Loucy (cell line): ENCODE results near the gene PLA2G2C.

Experiments
- H2AFZ ChIP-seq: fragments of 200-600 bp; sonication (generic); 2 replicates; pipeline ENCODE4 v1.6.0; 2016; ENCODE audit warnings: antibody characterized with exemption, mild to moderate bottlenecking, low read length, moderate library complexity
- H3F3A ChIP-seq: fragments of 200-600 bp; 2 replicates; pipeline ENCODE4 v1.6.0; 2016; ENCODE audit warnings: antibody characterized with exemption, low read depth, mild to moderate bottlenecking
- H3K27me3 ChIP-seq: fragments of 200-600 bp; sonication (generic); 2 replicates; pipeline ENCODE4 v1.6.1; 2014; ENCODE audit warnings: low read length, mild to moderate bottlenecking; ENCODE audit not compliant: insufficient read depth, poor library complexity, severe bottlenecking
- H3K36me3 ChIP-seq: fragments of 200-600 bp; sonication (generic); 2 replicates; pipeline ENCODE4 v1.6.1; 2016; ENCODE audit warnings: low read length; ENCODE audit not compliant: insufficient read depth
- H3K4me1 ChIP-seq: fragments of 200-600 bp; sonication (generic); 2 replicates; pipeline ENCODE4 v1.5.1; 2014; ENCODE audit warnings: low read length, mild to moderate bottlenecking; ENCODE audit not compliant: insufficient read depth, poor library complexity, severe bottlenecking
- H3K4me2 ChIP-seq: fragments of 200-600 bp; sonication (generic); 2 replicates; pipeline ENCODE4 v1.6.0; 2014; ENCODE audit warnings: antibody characterized with exemption, low read length, low read depth, mild to moderate bottlenecking; ENCODE audit not compliant: poor library complexity, severe bottlenecking
- H3K4me3 ChIP-seq: fragments of 200-600 bp; sonication (generic); 2 replicates; pipeline ENCODE4 v1.5.1; 2014; ENCODE audit warnings: low read length, mild to moderate bottlenecking, mixed read lengths; ENCODE audit not compliant: poor library complexity, severe bottlenecking
- H3K79me2 ChIP-seq: fragments of 200-600 bp; sonication (generic); 2 replicates; pipeline ENCODE4 v1.6.1; 2014; ENCODE audit warnings: low read length; ENCODE audit not compliant: insufficient read depth
- H3K9ac ChIP-seq: fragments of 200-600 bp; sonication (generic); 2 replicates; pipeline ENCODE4 v1.6.0; 2014; ENCODE audit warnings: mild to moderate bottlenecking, low read depth, low read length, moderate library complexity; ENCODE audit not compliant: poor library complexity, severe bottlenecking
- H3K9me2 ChIP-seq: fragments of 200-600 bp; sonication (generic); replicated peaks from 2 replicates; pipeline ENCODE4 v1.6.1; 2016; ENCODE audit warnings: low read depth, low read length, mixed read lengths
- H3K9me3 ChIP-seq: fragments of 200-600 bp; sonication (generic); 2 replicates; pipeline ENCODE4 v1.6.1; 2014; ENCODE audit warnings: mild to moderate bottlenecking, antibody characterized with exemption, low read length, low read depth; ENCODE audit not compliant: insufficient read depth
- H4K20me1 ChIP-seq: fragments of 200-600 bp; sonication (generic); 2 replicates; pipeline ENCODE4 v1.6.0; 2014; ENCODE audit warnings: antibody characterized with exemption, low read length, mild to moderate bottlenecking; ENCODE audit not compliant: insufficient read depth, poor library complexity, severe bottlenecking
- CTCF ChIP-seq: fragments of 200-600 bp; sonication (generic); conservative IDR thresholded peaks from 2 replicates; pipeline ENCODE4 v1.5.1; 2014; ENCODE audit warnings: mild to moderate bottlenecking, antibody characterized with exemption, low read length
- EZH2phosphoT487 ChIP-seq: fragments of 200-600 bp; IDR thresholded peaks from 2 replicates; pipeline ENCODE4 v1.6.1; 2018; ENCODE audit warnings: antibody characterized with exemption, mild to moderate bottlenecking, moderate library complexity, borderline replicate concordance

PLA2G2C gene

GRCh38 chr1:20194224-20194623 lies 7.9 kb upstream of the PLA2G2C start:
- H3K4me2 ChIP-seq = no peak overlapping the region
- H2AFZ ChIP-seq = no peak overlapping the region
- H3K9me3 ChIP-seq = no peaks in the 10 kb centered on the region
- H3K4me1 ChIP-seq = no peaks in the 10 kb centered on the region
- no peaks in the 10 kb centered on the region for H3K79me2 ChIP-seq
- H3K27me3 ChIP-seq = no peaks in the 10 kb centered on the region
- no peaks in the 10 kb centered on the region for H4K20me1 ChIP-seq
- TF ChIP-seq EZH2phosphoT487 (no peak), CTCF (no peak)
- no peak overlapping the region for H3K9ac ChIP-seq
- H3F3A ChIP-seq = no peaks in the 10 kb centered on the region
- no peak overlapping the region for H3K4me3 ChIP-seq
- no peaks in the 10 kb centered on the region for H3K36me3 ChIP-seq
- no peaks in the 10 kb centered on the region for H3K9me2 ChIP-seq

DNA sequence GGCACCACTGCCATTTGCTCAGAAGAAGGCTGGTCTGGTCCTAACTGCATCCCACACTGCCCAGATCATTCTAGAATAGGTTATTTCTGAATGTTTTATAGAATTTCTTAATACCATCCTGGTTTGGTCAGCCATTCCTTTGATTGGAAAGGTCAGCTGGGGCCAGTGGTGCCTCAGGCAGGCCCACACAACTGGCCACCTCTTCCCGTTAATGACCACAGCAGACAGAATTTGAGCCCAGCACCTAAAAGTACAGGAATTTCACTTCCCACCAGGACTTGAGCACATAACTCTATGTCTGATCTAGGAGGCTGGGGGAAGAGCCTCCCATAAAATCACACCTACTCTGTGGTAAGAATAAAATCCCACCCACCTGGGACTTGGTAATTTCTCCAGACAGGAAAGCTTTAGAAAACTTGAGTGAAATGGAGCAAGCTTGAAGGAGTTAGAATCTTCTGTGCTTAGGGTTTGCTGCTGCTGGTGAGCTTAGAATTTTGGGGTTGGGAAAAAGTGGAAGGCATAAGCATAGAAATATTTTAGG lies 6.6 kb upstream of the PLA2G2C start:
- TF ChIP-seq CTCF (no peak), EZH2phosphoT487 (no peak)
- H3F3A ChIP-seq = no peaks in the 10 kb centered on the region
- no peak overlapping the region for H3K4me3 ChIP-seq
- H3K27me3 ChIP-seq = no peaks in the 10 kb centered on the region
- no peaks in the 10 kb centered on the region for H3K9me2 ChIP-seq
- H3K36me3 ChIP-seq = no peaks in the 10 kb centered on the region
- no peak overlapping the region for H2AFZ ChIP-seq
- peaks cover 10% of the 10 kb centered on the region for H3K4me1 ChIP-seq
- H3K79me2 ChIP-seq = no peaks in the 10 kb centered on the region
- no peaks in the 10 kb centered on the region for H4K20me1 ChIP-seq
- no peaks in the 10 kb centered on the region for H3K9me3 ChIP-seq
- no peak overlapping the region for H3K4me2 ChIP-seq
- no peak overlapping the region for H3K9ac ChIP-seq

DNA sequence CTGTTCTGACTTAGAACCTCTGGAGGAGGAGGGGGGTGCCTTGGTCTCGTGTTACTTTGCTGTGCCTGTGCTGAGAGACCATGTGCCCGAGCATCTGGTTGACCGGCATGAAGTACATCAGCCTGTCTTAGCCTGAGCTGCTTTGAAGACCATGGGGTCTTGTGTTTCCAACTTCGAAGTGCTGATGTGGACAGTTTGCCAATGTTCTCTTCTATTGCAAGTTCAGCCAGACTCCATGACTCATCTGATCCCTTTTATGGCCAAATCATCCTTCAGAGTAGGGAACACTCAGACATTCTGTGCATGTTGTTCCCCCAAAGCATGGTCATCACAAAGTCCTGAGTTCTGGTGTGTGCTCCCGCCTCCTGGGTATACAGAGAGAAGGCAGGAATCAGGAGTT lies 6.0 kb upstream of the PLA2G2C start:
- H4K20me1 ChIP-seq = no peaks in the 10 kb centered on the region
- H3K9me3 ChIP-seq = no peaks in the 10 kb centered on the region
- no peak overlapping the region for H3K4me2 ChIP-seq
- H3K4me3 ChIP-seq = no peak overlapping the region
- H3F3A ChIP-seq = no peaks in the 10 kb centered on the region
- no peak overlapping the region for H3K9ac ChIP-seq
- no peaks in the 10 kb centered on the region for H3K36me3 ChIP-seq
- TF ChIP-seq CTCF (no peak), EZH2phosphoT487 (no peak)
- no peak overlapping the region for H2AFZ ChIP-seq
- H3K4me1 ChIP-seq = peaks cover 15% of the 10 kb centered on the region
- no peaks in the 10 kb centered on the region for H3K79me2 ChIP-seq
- H3K27me3 ChIP-seq = no peaks in the 10 kb centered on the region
- no peaks in the 10 kb centered on the region for H3K9me2 ChIP-seq
